ENCODE results near the gene ZNF524.

GRCh38 chr19:55614711-55615542, 14.8 kb downstream of the ZNF524 start:
- TF ChIP-seq EZH2 (optimal IDR thresholded peaks at IDR 0.05; ENCODE audit: low read depth, low read length) (no peak), CTCF (IDR thresholded peaks at IDR 0.05; ENCODE audit: low read length) (no peak), EZH2phosphoT487 (IDR thresholded peaks at IDR 0.05; ENCODE audit: low read length) (no peak)
